Transverse colon (tissue), 4 donors: ENCODE results near the gene LTV1. TPM values are rescaled to one million over a fixed set of nuclear protein-coding genes. Genes with fewer than 3 reads are reported as not detected.

Experiments
- DNase-seq: peaks from one replicate; pipeline ENCODE4 v3.0.0-alpha.2; 2019
- H3K27ac ChIP-seq, 4 donors: fragments of 200-600 bp; sonication (generic); 2 replicates each; pipeline ENCODE4 v1.5.1; 2016 to 2018; ENCODE audit warnings: inconsistent platforms in 4 of 4
- H3K27me3 ChIP-seq: fragments of 200-600 bp; sonication (generic); 2 replicates; pipeline ENCODE4 v1.5.1; 2017; ENCODE audit warnings: inconsistent platforms
- H3K36me3 ChIP-seq, 4 donors: fragments of 200-600 bp; sonication (generic); 2 replicates each; pipeline ENCODE4 v1.5.1; 2017 to 2019; ENCODE audit warnings: inconsistent platforms in 4 of 4
- H3K4me1 ChIP-seq, 4 donors: fragments of 200-600 bp; sonication (generic); 2 replicates each; pipeline ENCODE4 v1.5.1; 2017 to 2020; ENCODE audit warnings: inconsistent platforms in 4 of 4
- H3K4me3 ChIP-seq, 4 donors: fragments of 200-600 bp; sonication (generic); 1 replicate in 1 of 4; 2 replicates in 3 of 4; pipeline versions ENCODE4 v1.5.1 to v1.6.1; 2017 to 2019; ENCODE audit warnings: inconsistent platforms in 4 of 4
- H3K9me3 ChIP-seq, 2 donors: fragments of 200-600 bp; sonication (generic); 2 replicates each; pipeline ENCODE4 v1.5.1; 2017 to 2019; ENCODE audit warnings: inconsistent platforms in 2 of 2
- CTCF ChIP-seq, 5 experiments: fragments of 200-600 bp in 3 of 5; fragments of 450-650 bp in 2 of 5; sonication (generic) in 3 of 5; IDR thresholded peaks; 1 replicate in 2 of 5; 2 replicates in 3 of 5; pipeline ENCODE4 v1.5.1; 2016 to 2017; ENCODE audit warnings: antibody characterized with exemption in 5 of 5, inconsistent platforms in 3 of 5, mild to moderate bottlenecking in 2 of 5, moderate library complexity in 1 of 5
- EP300 ChIP-seq: sonication (generic); formaldehyde crosslinking; IDR thresholded peaks from one replicate; pipeline ENCODE4 v1.6.1; 2017; ENCODE audit warnings: antibody characterized with exemption, low read depth
- POLR2A ChIP-seq: fragments of 450-650 bp; IDR thresholded peaks from one replicate; pipeline ENCODE4 v1.6.1; 2016; ENCODE audit warnings: antibody characterized with exemption, mild to moderate bottlenecking, moderate library complexity
- POLR2AphosphoS5 ChIP-seq, 3 donors: sonication (generic); formaldehyde crosslinking; IDR thresholded peaks; one replicate each; pipeline ENCODE4 v1.6.1; 2016; ENCODE audit warnings: antibody characterized with exemption in 3 of 3
- WGBS, 2 donors: methylation state at CpG; one replicate each; pipeline ENCODE4 v1.1.5; 2018; ENCODE audit warnings: low coverage in 1 of 2; 5-methylcytosine and 5-hydroxymethylcytosine counted together
- in situ Hi-C, 4 donors: fragments of 200-750 bp; cut with MboI; loops; one replicate each; pipeline versions ENCODE4 v1.15.0 to v1.15.1; 2017; ENCODE audit warnings: low sequenced_read_pairs in 3 of 4, low pct_ligation_motif_present in 1 of 4, low pct_unique_long_range_greater_than_20kb in 1 of 4
- intact Hi-C: fragments of 100-400 bp; cut with DNase I; formaldehyde crosslinking; loops from one replicate; pipeline ENCODE4 v1.15.1; 2023; ENCODE audit warnings: low total_unique reads
- total RNA-seq, 4 donors: library from RNA; depleted of rRNA; stranded (reverse); fragments of >200 nt; gene quantifications; one replicate each; pipeline ENCODE4 v1.1.0, GENCODE V29; 2016

The LTV1 gene
- total RNA-seq, 4 donors from 2014 or later = 0.80 to 13.2 (median 4.1) TPM

- H3K27me3 ChIP-seq = no peaks in the 10 kb centered on the region
- no peak for DNase-seq
- no peak overlapping the region for H3K4me3 ChIP-seq
- peaks cover 0 to 2% of the 10 kb centered on the region in 2 donors for H3K9me3 ChIP-seq
- intact Hi-C loops (no loop called here), in situ Hi-C loops (no loop called here)
- no peaks in the 10 kb centered on the region for H3K4me1 ChIP-seq
- TF ChIP-seq CTCF (IDR thresholded peaks at IDR 0.05) = no peak
- TF ChIP-seq POLR2A = no peak
- no peak for TF ChIP-seq POLR2AphosphoS5 (IDR thresholded peaks at IDR 0.05)
- no peak for TF ChIP-seq EP300
- H3K27ac ChIP-seq = no peak overlapping the region
- WGBS, 2 donors = 96 to 100% methylated on average over 5 of the region's 5 CpGs
- H3K36me3 ChIP-seq = peaks cover 0 to 65% (median 18%) of the 10 kb centered on the region in 4 donors
These were observed 14.5 kb downstream of the LTV1 start for GRCh38 chr6:143857651-143858050.

- TF ChIP-seq POLR2AphosphoS5 (IDR thresholded peaks at IDR 0.05) (no peak), POLR2A (no peak), CTCF (IDR thresholded peaks at IDR 0.05) (no peak), EP300 (no peak)
- H3K27me3 ChIP-seq = no peaks in the 10 kb centered on the region
- H3K9me3 ChIP-seq = no peaks in the 10 kb centered on the region
- in situ Hi-C loops = no loop called here
- no peak overlapping the region for H3K4me3 ChIP-seq
- peaks cover 0 to 61% (median 22%) of the 10 kb centered on the region in 4 donors for H3K36me3 ChIP-seq
- no peak overlapping the region for H3K27ac ChIP-seq
- DNase-seq = no peak
- WGBS, 2 donors = 73 to 84% methylated on average over 3 of the region's 3 CpGs
- intact Hi-C loops = loop anchor here (10.0 kb wide), 1 partner anchor 155 kb away; no protein-coding TSS in a partner anchor
- no peaks in the 10 kb centered on the region for H3K4me1 ChIP-seq
These were observed 16.9 kb downstream of the LTV1 start for GRCh38 chr6:143859891-143860660.

GRCh38 chr6:143863771-143864170 is 20.6 kb downstream of the LTV1 start:
- in situ Hi-C loops (no loop called here), intact Hi-C loops (loop anchor here (10.0 kb wide), 1 partner anchor 151 kb away; no protein-coding TSS in a partner anchor)
- Histone ChIP-seq H3K9me3 (no peaks in the 10 kb centered on the region), H3K27ac (no peak overlapping the region), H3K27me3 (no peaks in the 10 kb centered on the region), H3K4me1 (no peaks in the 10 kb centered on the region), H3K36me3 (peaks cover 0 to 32% (median 6%) of the 10 kb centered on the region in 4 donors), H3K4me3 (no peak overlapping the region)
- TF ChIP-seq EP300 (no peak), CTCF (IDR thresholded peaks at IDR 0.05) (no peak), POLR2AphosphoS5 (IDR thresholded peaks at IDR 0.05) (peak in 2 of 3 donors; percentile 9 to 50)
- DNase-seq = no peak
- WGBS, 2 donors = 70 to 80% methylated on average over 2 of the region's 2 CpGs

GRCh38 chr6:143864234-143864633 is 21.1 kb downstream of the LTV1 start, which contains the start of gene ZC2HC1B:
TSS of gene ZC2HC1B (plus strand) at chr6:143864474. CDS start at chr6:143864540, 66 bp downstream.
- 45 to 71% methylated on average over 1 of the region's 1 CpG for WGBS, 2 donors
- Histone ChIP-seq H3K36me3 (peaks cover 0 to 28% (median 4%) of the 10 kb centered on the region in 4 donors), H3K4me3 (no peak within 1 kb of the TSS), H3K27me3 (no peaks in the 10 kb centered on the region), H3K27ac (no peak within 1 kb of the TSS), H3K9me3 (no peaks in the 10 kb centered on the region), H3K4me1 (no peaks in the 10 kb centered on the region)
- TF ChIP-seq POLR2AphosphoS5 (IDR thresholded peaks at IDR 0.05) (no peak), POLR2A (no peak), CTCF (IDR thresholded peaks at IDR 0.05) (no peak), EP300 (no peak)
- intact Hi-C loops (loop anchor here (10.0 kb wide), 1 partner anchor 151 kb away; no protein-coding TSS in a partner anchor), in situ Hi-C loops (no loop called here)
- DNase-seq = no peak
